Left hindlimb (tissue), 1 donor: ENCODE data around the gene TSKS.

Experiments
- DNase-seq: peaks from one replicate; pipeline ENCODE4 v3.0.0-alpha.2; 2018

The TSKS gene

GRCh38 chr19:49713236-49713845 lies 49.8 kb downstream of the TSKS start:
- DNase-seq, result no peak

- no peak for DNase-seq
Measured at GRCh38 chr19:49712397-49712859, 50.7 kb downstream of the TSKS start.

- DNase-seq, result no peak
Measured at GRCh38 chr19:49710372-49710951, 52.6 kb downstream of the TSKS start.

- DNase-seq, result no peak
Measured at GRCh38 chr19:49705919-49706318, 57.2 kb downstream of the TSKS start.

GRCh38 chr19:49704888-49705642 lies 58.0 kb downstream of the TSKS start:
- no peak for DNase-seq

GRCh38 chr19:49701271-49701786 lies 61.8 kb downstream of the TSKS start:
- no peak for DNase-seq

- no peak for DNase-seq
Measured at GRCh38 chr19:49700563-49700962, 62.5 kb downstream of the TSKS start.

- DNase-seq, result no peak
Measured at GRCh38 chr19:49699364-49699763, 63.7 kb downstream of the TSKS start.

GRCh38 chr19:49696865-49697264 lies 66.2 kb downstream of the TSKS start:
- DNase-seq, result no peak

GRCh38 chr19:49696115-49696514 lies 67.0 kb downstream of the TSKS start:
- DNase-seq, result no peak

- no peak for DNase-seq
Measured at GRCh38 chr19:49692147-49692506, 71.0 kb downstream of the TSKS start.

GRCh38 chr19:49691243-49692146 lies 71.6 kb downstream of the TSKS start:
- DNase-seq, result peak; percentile 83

GRCh38 chr19:49690656-49691242 lies 72.4 kb downstream of the TSKS start, which contains the start of gene CPT1C:
Gene CPT1C (plus strand): TSS chr19:49691116. CDS start chr19:49692253, 1,137 bp downstream.
- peak; percentile 88 for DNase-seq

- DNase-seq, result no peak
Measured at GRCh38 chr19:49690079-49690655, 72.9 kb downstream of the TSKS start.
